GM18505 (cell line): ENCODE data around the gene KIZ.

Source experiments
- ATAC-seq: cut with Tn5 transposase; IDR thresholded peaks from one replicate; pipeline ENCODE4 v1.9.1; 2021; ENCODE audit not compliant: unreplicated experiment
- POLR2A ChIP-seq: IDR thresholded peaks from 4 replicates; pipeline ENCODE4 v1.6.1; 2011; ENCODE audit warnings: borderline replicate concordance; ENCODE audit not compliant: insufficient read depth, insufficient read length; ENCODE audit errors: extremely low read depth

KIZ gene

GRCh38 chr20:21101932-21102575 is 23.8 kb upstream of the KIZ start:
- TF ChIP-seq POLR2A: no peak
- ATAC-seq: no peak

GRCh38 chr20:21102603-21103311 is 23.1 kb upstream of the KIZ start:
- no peak for TF ChIP-seq POLR2A
- ATAC-seq: no peak

- ATAC-seq: no peak
- no peak for TF ChIP-seq POLR2A
Observed at GRCh38 chr20:21103582-21104465, 22.1 kb upstream of the KIZ start.

GRCh38 chr20:21104466-21104761 is 21.5 kb upstream of the KIZ start:
- ATAC-seq: no peak
- TF ChIP-seq POLR2A: no peak

- TF ChIP-seq POLR2A: no peak
- ATAC-seq: no peak
Observed at GRCh38 chr20:21104921-21105320, 21.0 kb upstream of the KIZ start.

- ATAC-seq: no peak
- no peak for TF ChIP-seq POLR2A
Observed at GRCh38 chr20:21105429-21106170, 20.3 kb upstream of the KIZ start.

GRCh38 chr20:21106171-21107017 is 19.5 kb upstream of the KIZ start, which contains the start of gene LINC00237:
Gene LINC00237, minus strand, starts transcription at chr20:21106358.
- no peak for ATAC-seq
- no peak for TF ChIP-seq POLR2A

- ATAC-seq: no peak
- TF ChIP-seq POLR2A: no peak
Observed at GRCh38 chr20:21109144-21109543, 16.7 kb upstream of the KIZ start.

GRCh38 chr20:21110811-21111210 is 15.1 kb upstream of the KIZ start:
- TF ChIP-seq POLR2A: no peak
- ATAC-seq: no peak

GRCh38 chr20:21111416-21111815 is 14.5 kb upstream of the KIZ start:
- ATAC-seq: no peak
- TF ChIP-seq POLR2A: no peak

- no peak for ATAC-seq
- TF ChIP-seq POLR2A: no peak
Observed at GRCh38 chr20:21113697-21114096, 12.2 kb upstream of the KIZ start.

- ATAC-seq: no peak
- no peak for TF ChIP-seq POLR2A
Observed at GRCh38 chr20:21114584-21114983, 11.3 kb upstream of the KIZ start.
